ENCODE results near the gene MTHFS. TPM values are rescaled to one million over a fixed set of nuclear protein-coding genes. Genes with fewer than 3 reads are reported as not detected.

Gene MTHFS
- total RNA-seq, 4 donors from 2014 or later: 3.9 to 11.8 (median 10.1) TPM

GRCh38 chr15:79875213-79875612, 21.6 kb downstream of the MTHFS start:
- no peak for DNase-seq (ENCODE audit: low spot score in 2 of 2)
- WGBS, 2 donors: 96 to 98% methylated on average over 5 of the region's 5 CpGs
- no peak for TF ChIP-seq CTCF (IDR thresholded peaks at IDR 0.05)
- TF ChIP-seq POLR2A (IDR thresholded peaks at IDR 0.05): no peak
- intact Hi-C loops (cut with DNase I; ENCODE audit: low total_unique reads): no loop called here
- no peak overlapping the region for H3K4me3 ChIP-seq (ENCODE audit: low read depth, poor library complexity, severe bottlenecking)

GRCh38 chr15:79874242-79874641, 22.6 kb downstream of the MTHFS start:
- intact Hi-C loops (cut with DNase I; ENCODE audit: low total_unique reads): no loop called here
- TF ChIP-seq CTCF (IDR thresholded peaks at IDR 0.05) (no peak), POLR2A (IDR thresholded peaks at IDR 0.05) (no peak)
- DNase-seq (ENCODE audit: low spot score in 2 of 2): no peak
- no peak overlapping the region for H3K4me3 ChIP-seq (ENCODE audit: low read depth, poor library complexity, severe bottlenecking)

GRCh38 chr15:79872358-79873017, 24.3 kb downstream of the MTHFS start:
- DNase-seq (ENCODE audit: low spot score in 2 of 2): no peak
- TF ChIP-seq POLR2A (IDR thresholded peaks at IDR 0.05) (no peak), CTCF (IDR thresholded peaks at IDR 0.05) (no peak)
- WGBS, 2 donors: 94% methylated on average over 8 of the region's 8 CpGs
- intact Hi-C loops (cut with DNase I; ENCODE audit: low total_unique reads): no loop called here
- H3K4me3 ChIP-seq (ENCODE audit: low read depth, poor library complexity, severe bottlenecking): no peak overlapping the region

- TF ChIP-seq CTCF (IDR thresholded peaks at IDR 0.05) (no peak), POLR2A (IDR thresholded peaks at IDR 0.05) (no peak)
- no peak overlapping the region for H3K4me3 ChIP-seq (ENCODE audit: low read depth, poor library complexity, severe bottlenecking)
- 92 to 100% methylated on average over 2 of the region's 2 CpGs for WGBS, 2 donors
- intact Hi-C loops (cut with DNase I; ENCODE audit: low total_unique reads): no loop called here
- DNase-seq (ENCODE audit: low spot score in 2 of 2): no peak
Measured at GRCh38 chr15:79868554-79868953, 28.3 kb downstream of the MTHFS start.

- TF ChIP-seq POLR2A (IDR thresholded peaks at IDR 0.05): no peak
- no peak for TF ChIP-seq CTCF (IDR thresholded peaks at IDR 0.05)
- H3K4me3 ChIP-seq (ENCODE audit: low read depth, poor library complexity, severe bottlenecking): no peak overlapping the region
- intact Hi-C loops (cut with DNase I; ENCODE audit: low total_unique reads): no loop called here
- 63 to 76% methylated on average over 6 of the region's 6 CpGs for WGBS, 2 donors
- DNase-seq (ENCODE audit: low spot score in 2 of 2): no peak
Measured at GRCh38 chr15:79863886-79864285, 32.9 kb downstream of the MTHFS start.

GRCh38 chr15:79862191-79862590, 34.6 kb downstream of the MTHFS start:
- H3K4me3 ChIP-seq (ENCODE audit: low read depth, poor library complexity, severe bottlenecking): no peak overlapping the region
- no peak for DNase-seq (ENCODE audit: low spot score in 2 of 2)
- TF ChIP-seq POLR2A (IDR thresholded peaks at IDR 0.05): no peak
- no peak for TF ChIP-seq CTCF (IDR thresholded peaks at IDR 0.05)
- intact Hi-C loops (cut with DNase I; ENCODE audit: low total_unique reads): no loop called here
- 97 to 98% methylated on average over 1 of the region's 1 CpG for WGBS, 2 donors

Measured in lower leg skin (tissue), 4 donors.